Measurements from ENCODE around the gene CLEC19A.

DNA sequence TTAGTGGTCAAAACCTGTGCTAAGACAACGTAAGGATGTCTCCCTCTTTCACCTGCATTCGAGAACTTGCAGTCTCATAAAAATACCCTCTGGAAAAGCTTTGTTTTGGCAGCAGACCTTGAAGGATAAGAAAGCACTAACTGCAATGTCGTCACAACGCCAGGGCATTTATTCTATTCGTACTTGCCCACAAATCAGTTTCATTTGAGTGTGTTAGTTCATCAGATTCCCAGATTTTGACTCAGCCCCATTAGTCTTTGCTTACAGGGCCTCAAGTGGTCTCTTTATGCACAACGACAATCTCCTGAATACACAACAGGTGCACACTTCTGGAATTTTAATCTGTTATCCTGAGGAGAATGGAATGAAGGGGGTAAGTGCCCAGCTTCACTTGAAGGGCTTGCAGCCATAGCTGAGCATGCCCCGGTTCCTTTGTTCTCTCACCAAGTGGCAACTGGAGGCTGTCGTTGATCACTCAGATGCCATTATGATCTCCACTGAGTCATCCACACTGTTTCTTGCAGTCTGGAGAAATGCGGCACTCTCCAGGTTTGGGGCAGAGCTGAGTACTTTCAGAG lies 58.8 kb downstream of the CLEC19A start:
- TF ChIP-seq, protein P1, sequence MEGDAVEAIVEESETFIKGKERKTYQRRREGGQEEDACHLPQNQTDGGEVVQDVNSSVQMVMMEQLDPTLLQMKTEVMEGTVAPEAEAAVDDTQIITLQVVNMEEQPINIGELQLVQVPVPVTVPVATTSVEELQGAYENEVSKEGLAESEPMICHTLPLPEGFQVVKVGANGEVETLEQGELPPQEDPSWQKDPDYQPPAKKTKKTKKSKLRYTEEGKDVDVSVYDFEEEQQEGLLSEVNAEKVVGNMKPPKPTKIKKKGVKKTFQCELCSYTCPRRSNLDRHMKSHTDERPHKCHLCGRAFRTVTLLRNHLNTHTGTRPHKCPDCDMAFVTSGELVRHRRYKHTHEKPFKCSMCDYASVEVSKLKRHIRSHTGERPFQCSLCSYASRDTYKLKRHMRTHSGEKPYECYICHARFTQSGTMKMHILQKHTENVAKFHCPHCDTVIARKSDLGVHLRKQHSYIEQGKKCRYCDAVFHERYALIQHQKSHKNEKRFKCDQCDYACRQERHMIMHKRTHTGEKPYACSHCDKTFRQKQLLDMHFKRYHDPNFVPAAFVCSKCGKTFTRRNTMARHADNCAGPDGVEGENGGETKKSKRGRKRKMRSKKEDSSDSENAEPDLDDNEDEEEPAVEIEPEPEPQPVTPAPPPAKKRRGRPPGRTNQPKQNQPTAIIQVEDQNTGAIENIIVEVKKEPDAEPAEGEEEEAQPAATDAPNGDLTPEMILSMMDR (IDR thresholded peaks at IDR 0.05): no peak
- TF ChIP-seq POLR2A (IDR thresholded peaks at IDR 0.05): no peak

Data from prostate gland (tissue), 2 donors.